HepG2 (cell line): ENCODE results near the gene UCP1. TPM values are rescaled to one million over a fixed set of nuclear protein-coding genes. Genes with fewer than 3 reads are reported as not detected.

Experiments
- AHR ChIP-seq: IDR thresholded peaks from 2 replicates; pipeline ENCODE4 v1.6.1; 2018; ENCODE audit warnings: missing genetic modification reagents, missing compliant biosample characterization
- ARNTL ChIP-seq: sonication (generic); formaldehyde crosslinking; IDR thresholded peaks from 2 replicates; pipeline ENCODE4 v1.4.0; 2020; ENCODE audit warnings: mild to moderate bottlenecking, missing genetic modification reagents
- ATF6 ChIP-seq: sonication (generic); formaldehyde crosslinking; conservative IDR thresholded peaks from 2 replicates; pipeline ENCODE4 v1.4.0; 2020; ENCODE audit warnings: missing genetic modification reagents
- CTCF ChIP-seq: sonication (generic); formaldehyde crosslinking; IDR thresholded peaks from 2 replicates; pipeline ENCODE4 v1.5.0; 2020; ENCODE audit warnings: mild to moderate bottlenecking, missing genetic modification reagents, moderate library complexity
- HDAC2 ChIP-seq: sonication (generic); formaldehyde crosslinking; IDR thresholded peaks from 2 replicates; pipeline ENCODE4 v1.4.0; 2020; ENCODE audit warnings: missing genetic modification reagents
- HDAC6 ChIP-seq: fragments of 200-600 bp; sonication (generic); IDR thresholded peaks from 2 replicates; pipeline ENCODE4 v1.7.0; 2017; ENCODE audit warnings: mild to moderate bottlenecking, antibody characterized with exemption, low read length, low read depth
- HNF4G ChIP-seq, 2 experiments: sonication (generic) in 1 of 2; formaldehyde crosslinking in 1 of 2; IDR thresholded peaks; 2 replicates each; pipeline versions ENCODE4 v1.4.0 to v1.6.1; 2011 to 2020; ENCODE audit warnings: borderline replicate concordance in 2 of 2, low read depth in 2 of 2, mild to moderate bottlenecking in 2 of 2, low read length in 1 of 2, missing genetic modification reagents in 1 of 2, moderate library complexity in 1 of 2
- JARID2 ChIP-seq: sonication (generic); formaldehyde crosslinking; IDR thresholded peaks from 2 replicates; pipeline ENCODE4 v1.8.1; 2023; ENCODE audit warnings: missing genetic modification reagents, inconsistent platforms; ENCODE audit not compliant: insufficient replicate concordance
- JUNB ChIP-seq: sonication (generic); formaldehyde crosslinking; IDR thresholded peaks from 2 replicates; pipeline ENCODE4 v1.8.0; 2022; ENCODE audit warnings: missing genetic modification reagents, mild to moderate bottlenecking, borderline replicate concordance
- KDM6A ChIP-seq: IDR thresholded peaks from 2 replicates; pipeline ENCODE4 v1.6.1; 2016; ENCODE audit warnings: low read depth
- KLF9 ChIP-seq: IDR thresholded peaks from 2 replicates; pipeline ENCODE4 v1.6.1; 2016; ENCODE audit warnings: low read depth
- KMT2B ChIP-seq: IDR thresholded peaks from 2 replicates; pipeline ENCODE4 v1.6.1; 2016; ENCODE audit warnings: missing genetic modification reagents, missing compliant biosample characterization
- MBNL3 ChIP-seq: fragments of 250-450 bp; sonication (Bioruptor Pico); conservative IDR thresholded peaks from 2 replicates; pipeline ENCODE4 v1.8.0; 2022; ENCODE audit warnings: mild to moderate bottlenecking, inconsistent platforms
- ONECUT2 ChIP-seq: sonication (generic); formaldehyde crosslinking; IDR thresholded peaks from 2 replicates; pipeline ENCODE4 v1.4.0; 2020; ENCODE audit warnings: missing genetic modification reagents
- SMC3 ChIP-seq: IDR thresholded peaks from 2 replicates; pipeline ENCODE4 v1.6.1; 2011; ENCODE audit warnings: low read length, improper control_type of control experiment
- SRY ChIP-seq: sonication (generic); formaldehyde crosslinking; IDR thresholded peaks from 2 replicates; pipeline ENCODE4 v1.8.0; 2022; ENCODE audit warnings: mild to moderate bottlenecking, missing genetic modification reagents
- STAG1 ChIP-seq: sonication (generic); formaldehyde crosslinking; IDR thresholded peaks from 2 replicates; pipeline ENCODE4 v1.4.0; 2020; ENCODE audit warnings: missing genetic modification reagents
- U2AF1 ChIP-seq: fragments of 200-400 bp; formaldehyde crosslinking; optimal IDR thresholded peaks from 2 replicates; pipeline ENCODE3; 2017; ENCODE audit warnings: mild to moderate bottlenecking, low read depth, low read length
- UBTF ChIP-seq: sonication (generic); formaldehyde crosslinking; IDR thresholded peaks from 2 replicates; pipeline ENCODE4 v1.4.0; 2020; ENCODE audit warnings: mild to moderate bottlenecking, missing genetic modification reagents
- ZBTB20 ChIP-seq: sonication (generic); formaldehyde crosslinking; IDR thresholded peaks from 2 replicates; pipeline ENCODE4 v1.8.1; 2023; ENCODE audit warnings: missing genetic modification reagents, low read depth, mild to moderate bottlenecking, borderline replicate concordance
- ZEB1 ChIP-seq: IDR thresholded peaks from 2 replicates; pipeline ENCODE4 v1.6.1; 2012; ENCODE audit warnings: mild to moderate bottlenecking, low read depth, inconsistent platforms; ENCODE audit not compliant: insufficient replicate concordance
- ZKSCAN1 ChIP-seq: fragments of 150-350 bp; IDR thresholded peaks from 2 replicates; pipeline ENCODE4 v1.6.1; 2014; ENCODE audit warnings: low read length
- ZNF18 ChIP-seq: sonication (generic); formaldehyde crosslinking; IDR thresholded peaks from 2 replicates; pipeline ENCODE4 v1.8.0; 2022; ENCODE audit warnings: mild to moderate bottlenecking, missing genetic modification reagents; ENCODE audit not compliant: insufficient replicate concordance
- ZNF263 ChIP-seq: sonication (generic); formaldehyde crosslinking; IDR thresholded peaks from 2 replicates; pipeline ENCODE4 v1.4.0; 2020; ENCODE audit warnings: missing genetic modification reagents
- ZNF264 ChIP-seq: sonication (generic); formaldehyde crosslinking; IDR thresholded peaks from 2 replicates; pipeline ENCODE4 v1.4.0; 2020; ENCODE audit warnings: missing genetic modification reagents
- ZNF772 ChIP-seq: sonication (generic); formaldehyde crosslinking; IDR thresholded peaks from 2 replicates; pipeline ENCODE4 v1.5.0; 2020; ENCODE audit warnings: mild to moderate bottlenecking, missing genetic modification reagents
- polyA plus RNA-seq, 8 experiments: library from polyadenylated mRNA; depleted of rRNA in 3 of 8; stranded (reverse) in 7 of 8; unstranded in 1 of 8; fragments of >200 nt; fragmentation: Illumina TruSeq in 4 of 8; extraction: Trizol in 4 of 8; gene quantifications; 2 replicates each; pipeline versions ENCODE4 v1.2.1 to v1.2.3, GENCODE V29; 2011 to 2016; ENCODE audit warnings: low read depth in 4 of 8, missing spikeins in 1 of 8, mixed read lengths in 1 of 8; ENCODE audit not compliant: insufficient read depth in 1 of 8
- total RNA-seq, 5 experiments: library from RNA; depleted of rRNA; stranded (reverse); fragments of >200 nt; fragmentation: Illumina TruSeq; extraction: Trizol; gene quantifications; 2 replicates each; pipeline ENCODE4 v1.2.3, GENCODE V29; 2016; ENCODE audit warnings: low read depth in 1 of 5

The UCP1 gene
- total and polyA plus RNA-seq, 2 of the 13 experiments (the other 11 are each of a cell fraction or from before 2014, with no cell fraction given): 0.11 TPM

- TF ChIP-seq ZKSCAN1 (no peak), ZNF264 (CRISPR knock-in tag) (no peak), JARID2 (CRISPR knock-in tag) (no peak), KMT2B (no peak), AHR (CRISPR knock-in tag) (no peak), ZNF263 (no peak), ZNF18 (no peak), KDM6A (CRISPR knock-in tag) (no peak), ARNTL (CRISPR knock-in tag) (no peak), HDAC6 (no peak), KLF9 (CRISPR knock-in tag) (no peak), ZEB1 (peak; percentile 93), ZNF772 (CRISPR knock-in tag) (no peak), STAG1 (CRISPR knock-in tag) (peak; percentile 79), HNF4G (IDR thresholded peaks at IDR 0.05; ENCODE audit: borderline replicate concordance, low read depth, low read length) (no peak), HNF4G (CRISPR knock-in tag; IDR thresholded peaks at IDR 0.05; ENCODE audit: borderline replicate concordance, low read depth) (no peak), JUNB (CRISPR knock-in tag) (no peak), U2AF1 (no peak), SMC3 (peak; percentile 74), MBNL3 (CRISPR knock-in tag) (no peak), UBTF (CRISPR knock-in tag) (no peak), HDAC2 (CRISPR knock-in tag) (no peak), CTCF (CRISPR knock-in tag) (peak; percentile 79), SRY (CRISPR knock-in tag) (no peak), ATF6 (CRISPR knock-in tag) (no peak), ZBTB20 (CRISPR knock-in tag) (no peak), ONECUT2 (CRISPR knock-in tag) (no peak)
Observed at GRCh38 chr4:140595065-140595464, 26.3 kb upstream of the UCP1 start (continued).
